Loucy (cell line): ENCODE results near the gene CPT1C.

ENCODE experiments used
- H2AFZ ChIP-seq: fragments of 200-600 bp; sonication (generic); 2 replicates; pipeline ENCODE4 v1.6.0; 2016; ENCODE audit warnings: antibody characterized with exemption, mild to moderate bottlenecking, low read length, moderate library complexity
- H3F3A ChIP-seq: fragments of 200-600 bp; 2 replicates; pipeline ENCODE4 v1.6.0; 2016; ENCODE audit warnings: antibody characterized with exemption, low read depth, mild to moderate bottlenecking
- H3K27me3 ChIP-seq: fragments of 200-600 bp; sonication (generic); 2 replicates; pipeline ENCODE4 v1.6.1; 2014; ENCODE audit warnings: low read length, mild to moderate bottlenecking; ENCODE audit not compliant: insufficient read depth, poor library complexity, severe bottlenecking
- H3K36me3 ChIP-seq: fragments of 200-600 bp; sonication (generic); 2 replicates; pipeline ENCODE4 v1.6.1; 2016; ENCODE audit warnings: low read length; ENCODE audit not compliant: insufficient read depth
- H3K4me1 ChIP-seq: fragments of 200-600 bp; sonication (generic); 2 replicates; pipeline ENCODE4 v1.5.1; 2014; ENCODE audit warnings: low read length, mild to moderate bottlenecking; ENCODE audit not compliant: insufficient read depth, poor library complexity, severe bottlenecking
- H3K4me2 ChIP-seq: fragments of 200-600 bp; sonication (generic); 2 replicates; pipeline ENCODE4 v1.6.0; 2014; ENCODE audit warnings: antibody characterized with exemption, low read length, low read depth, mild to moderate bottlenecking; ENCODE audit not compliant: poor library complexity, severe bottlenecking
- H3K4me3 ChIP-seq: fragments of 200-600 bp; sonication (generic); 2 replicates; pipeline ENCODE4 v1.5.1; 2014; ENCODE audit warnings: low read length, mild to moderate bottlenecking, mixed read lengths; ENCODE audit not compliant: poor library complexity, severe bottlenecking
- H3K79me2 ChIP-seq: fragments of 200-600 bp; sonication (generic); 2 replicates; pipeline ENCODE4 v1.6.1; 2014; ENCODE audit warnings: low read length; ENCODE audit not compliant: insufficient read depth
- H3K9ac ChIP-seq: fragments of 200-600 bp; sonication (generic); 2 replicates; pipeline ENCODE4 v1.6.0; 2014; ENCODE audit warnings: mild to moderate bottlenecking, low read depth, low read length, moderate library complexity; ENCODE audit not compliant: poor library complexity, severe bottlenecking
- H3K9me2 ChIP-seq: fragments of 200-600 bp; sonication (generic); replicated peaks from 2 replicates; pipeline ENCODE4 v1.6.1; 2016; ENCODE audit warnings: low read depth, low read length, mixed read lengths
- H3K9me3 ChIP-seq: fragments of 200-600 bp; sonication (generic); 2 replicates; pipeline ENCODE4 v1.6.1; 2014; ENCODE audit warnings: mild to moderate bottlenecking, antibody characterized with exemption, low read length, low read depth; ENCODE audit not compliant: insufficient read depth
- H4K20me1 ChIP-seq: fragments of 200-600 bp; sonication (generic); 2 replicates; pipeline ENCODE4 v1.6.0; 2014; ENCODE audit warnings: antibody characterized with exemption, low read length, mild to moderate bottlenecking; ENCODE audit not compliant: insufficient read depth, poor library complexity, severe bottlenecking
- CTCF ChIP-seq: fragments of 200-600 bp; sonication (generic); conservative IDR thresholded peaks from 2 replicates; pipeline ENCODE4 v1.5.1; 2014; ENCODE audit warnings: mild to moderate bottlenecking, antibody characterized with exemption, low read length
- EZH2phosphoT487 ChIP-seq: fragments of 200-600 bp; IDR thresholded peaks from 2 replicates; pipeline ENCODE4 v1.6.1; 2018; ENCODE audit warnings: antibody characterized with exemption, mild to moderate bottlenecking, moderate library complexity, borderline replicate concordance

Gene CPT1C

GRCh38 chr19:49755956-49756355, 65.0 kb downstream of the CPT1C start:
- H3K9me2 ChIP-seq: no peaks in the 10 kb centered on the region
- no peaks in the 10 kb centered on the region for H3F3A ChIP-seq
- no peak overlapping the region for H2AFZ ChIP-seq
- TF ChIP-seq EZH2phosphoT487 (no peak), CTCF (no peak)
- H3K9me3 ChIP-seq: peaks cover 5% of the 10 kb centered on the region; the same call in 1 of the 2 replicates
- no peaks in the 10 kb centered on the region for H3K79me2 ChIP-seq
- no peak overlapping the region for H3K4me2 ChIP-seq
- no peaks in the 10 kb centered on the region for H3K36me3 ChIP-seq
- H3K27me3 ChIP-seq: no peaks in the 10 kb centered on the region
- H3K4me1 ChIP-seq: no peaks in the 10 kb centered on the region
- H4K20me1 ChIP-seq: no peaks in the 10 kb centered on the region
- no peak overlapping the region for H3K9ac ChIP-seq
- H3K4me3 ChIP-seq: no peak overlapping the region

DNA sequence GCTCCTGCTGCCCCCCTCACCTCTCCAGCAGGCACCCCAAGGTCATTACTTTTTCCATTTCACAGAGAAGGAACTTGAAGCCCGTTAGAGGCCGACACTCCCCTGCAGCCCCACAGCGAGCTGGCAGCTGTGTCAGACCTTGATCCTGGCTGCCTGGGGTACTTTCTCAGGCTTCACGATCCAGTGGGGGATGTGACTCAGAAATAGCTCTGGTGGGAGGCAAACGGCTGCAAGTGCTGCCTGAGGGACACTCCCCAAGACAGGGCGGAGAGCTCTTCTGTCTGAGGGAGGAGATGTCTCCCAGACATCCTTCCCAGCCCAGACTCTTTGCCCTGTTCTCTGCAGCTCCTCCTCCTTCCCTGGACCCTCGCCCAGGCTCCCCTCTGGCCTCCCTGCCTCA, 67.4 kb downstream of the CPT1C start:
- Histone ChIP-seq H4K20me1 (no peaks in the 10 kb centered on the region), H3K9me2 (no peaks in the 10 kb centered on the region), H3K4me1 (no peaks in the 10 kb centered on the region), H3F3A (no peaks in the 10 kb centered on the region), H3K4me2 (no peak overlapping the region), H2AFZ (peak overlapping the region; percentile 67; the same call in 1 of the 2 replicates), H3K36me3 (no peaks in the 10 kb centered on the region), H3K27me3 (no peaks in the 10 kb centered on the region), H3K9me3 (no peaks in the 10 kb centered on the region), H3K79me2 (no peaks in the 10 kb centered on the region), H3K4me3 (no peak overlapping the region), H3K9ac (no peak overlapping the region)
- TF ChIP-seq EZH2phosphoT487 (no peak), CTCF (no peak)

- no peak overlapping the region for H3K4me2 ChIP-seq
- H3K79me2 ChIP-seq: no peaks in the 10 kb centered on the region
- no peaks in the 10 kb centered on the region for H3K27me3 ChIP-seq
- TF ChIP-seq EZH2phosphoT487 (no peak), CTCF (no peak)
- H3K4me1 ChIP-seq: peaks cover 8% of the 10 kb centered on the region
- H3K9me3 ChIP-seq: no peaks in the 10 kb centered on the region
- no peaks in the 10 kb centered on the region for H3K9me2 ChIP-seq
- H3K36me3 ChIP-seq: no peaks in the 10 kb centered on the region
- H3F3A ChIP-seq: no peaks in the 10 kb centered on the region
- H3K4me3 ChIP-seq: no peak overlapping the region
- peak overlapping the region; percentile 19; the same call in 1 of the 2 replicates for H2AFZ ChIP-seq
- no peak overlapping the region for H3K9ac ChIP-seq
- H4K20me1 ChIP-seq: no peaks in the 10 kb centered on the region
These were observed 70.3 kb downstream of the CPT1C start for GRCh38 chr19:49761249-49761624.
